ENCODE results near the gene CLMN. TPM values are rescaled to one million over a fixed set of nuclear protein-coding genes. Genes with fewer than 3 reads are reported as not detected.

The CLMN gene
- total RNA-seq: under 0.01 and 0.12 TPM in 2 replicates

GRCh38 chr14:95319312-95320077 is at the start of gene CLMN:
Gene CLMN, minus strand, starts transcription at chr14:95319908. Its CDS starts 116 bp downstream, at chr14:95319792.

DNA sequence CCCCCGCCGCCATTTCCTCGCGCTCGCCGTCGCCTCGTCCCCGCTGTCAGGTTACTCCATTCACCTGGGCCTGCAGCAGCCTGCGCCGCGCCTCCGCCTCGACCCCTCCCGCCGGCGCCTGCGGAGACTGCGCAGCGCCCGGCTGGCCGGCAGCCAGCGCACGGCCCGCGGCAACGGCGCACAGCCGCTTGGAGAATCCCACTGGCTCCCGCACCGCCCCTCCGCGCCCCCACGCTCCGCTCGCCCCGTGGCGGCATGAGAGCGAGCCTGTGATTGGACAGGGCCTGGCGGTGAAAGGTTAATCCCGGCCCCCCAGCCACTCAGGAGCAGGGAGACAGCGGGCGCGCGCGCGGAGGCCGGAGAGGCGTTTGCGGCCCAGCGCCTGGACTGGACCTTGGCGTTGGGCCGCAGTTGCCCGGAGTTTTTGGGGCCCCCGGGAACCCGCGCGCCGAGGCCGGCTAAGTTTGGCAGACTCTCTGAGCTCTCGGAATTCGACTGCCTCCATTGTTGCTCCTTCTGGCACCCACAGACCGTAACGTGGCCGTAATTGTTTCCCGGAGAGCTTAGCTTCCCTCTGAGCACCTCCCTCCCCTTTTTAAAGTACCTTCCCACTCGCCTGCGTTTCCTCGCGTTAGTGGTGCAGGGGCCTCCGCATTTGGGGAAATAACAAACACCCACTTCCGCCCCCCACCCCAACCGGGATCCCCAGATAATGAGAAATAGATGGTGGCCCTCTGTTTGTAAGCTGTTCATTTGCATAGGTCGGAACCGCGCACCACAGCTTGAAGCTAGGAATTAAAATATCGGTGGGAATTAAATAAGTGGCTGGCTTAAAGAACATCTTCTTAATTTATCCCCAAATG is 162.2 kb downstream of the CLMN start, which contains the start of gene DICER1:
Gene DICER1 (minus strand): TSS at position 203 of the 863 bp plus-strand sequence. CDS start 24,071 bp downstream, outside the sequence.

Other genes starting within 250 kb of the CLMN start
- gene DICER1, start 162.4 kb downstream of the CLMN start, total RNA-seq: 32.0 and 44.1 TPM in 2 replicates
- 38.7 and 57.7 TPM in 2 replicates for gene SYNE3, start 196.7 kb upstream of the CLMN start, total RNA-seq
- 42.0 and 45.3 TPM in 2 replicates for gene GLRX5, start 215.1 kb upstream of the CLMN start, total RNA-seq

All from aortic smooth muscle cell (primary cell).